Transverse colon (tissue), 4 donors: Measurements from ENCODE around the gene PLXNA2. TPM values are rescaled to one million over a fixed set of nuclear protein-coding genes. Genes with fewer than 3 reads are reported as not detected.

Source experiments
- DNase-seq: peaks from one replicate; pipeline ENCODE4 v3.0.0-alpha.2; 2019
- H3K27ac ChIP-seq, 4 donors: fragments of 200-600 bp; sonication (generic); 2 replicates each; pipeline ENCODE4 v1.5.1; 2016 to 2018; ENCODE audit warnings: inconsistent platforms in 4 of 4
- H3K27me3 ChIP-seq: fragments of 200-600 bp; sonication (generic); 2 replicates; pipeline ENCODE4 v1.5.1; 2017; ENCODE audit warnings: inconsistent platforms
- H3K36me3 ChIP-seq, 4 donors: fragments of 200-600 bp; sonication (generic); 2 replicates each; pipeline ENCODE4 v1.5.1; 2017 to 2019; ENCODE audit warnings: inconsistent platforms in 4 of 4
- H3K4me1 ChIP-seq, 4 donors: fragments of 200-600 bp; sonication (generic); 2 replicates each; pipeline ENCODE4 v1.5.1; 2017 to 2020; ENCODE audit warnings: inconsistent platforms in 4 of 4
- H3K4me3 ChIP-seq, 4 donors: fragments of 200-600 bp; sonication (generic); 1 replicate in 1 of 4; 2 replicates in 3 of 4; pipeline versions ENCODE4 v1.5.1 to v1.6.1; 2017 to 2019; ENCODE audit warnings: inconsistent platforms in 4 of 4
- H3K9me3 ChIP-seq, 2 donors: fragments of 200-600 bp; sonication (generic); 2 replicates each; pipeline ENCODE4 v1.5.1; 2017 to 2019; ENCODE audit warnings: inconsistent platforms in 2 of 2
- EP300 ChIP-seq: sonication (generic); formaldehyde crosslinking; IDR thresholded peaks from one replicate; pipeline ENCODE4 v1.6.1; 2017; ENCODE audit warnings: antibody characterized with exemption, low read depth
- POLR2A ChIP-seq: fragments of 450-650 bp; IDR thresholded peaks from one replicate; pipeline ENCODE4 v1.6.1; 2016; ENCODE audit warnings: antibody characterized with exemption, mild to moderate bottlenecking, moderate library complexity
- POLR2AphosphoS5 ChIP-seq, 3 donors: sonication (generic); formaldehyde crosslinking; IDR thresholded peaks; one replicate each; pipeline ENCODE4 v1.6.1; 2016; ENCODE audit warnings: antibody characterized with exemption in 3 of 3
- WGBS, 2 donors: methylation state at CpG; one replicate each; pipeline ENCODE4 v1.1.5; 2018; ENCODE audit warnings: low coverage in 1 of 2; 5-methylcytosine and 5-hydroxymethylcytosine counted together
- in situ Hi-C, 4 donors: fragments of 200-750 bp; cut with MboI; loops; one replicate each; pipeline versions ENCODE4 v1.15.0 to v1.15.1; 2017; ENCODE audit warnings: low sequenced_read_pairs in 3 of 4, low pct_ligation_motif_present in 1 of 4, low pct_unique_long_range_greater_than_20kb in 1 of 4
- intact Hi-C: fragments of 100-400 bp; cut with DNase I; formaldehyde crosslinking; loops from one replicate; pipeline ENCODE4 v1.15.1; 2023; ENCODE audit warnings: low total_unique reads
- total RNA-seq, 4 donors: library from RNA; depleted of rRNA; stranded (reverse); fragments of >200 nt; gene quantifications; one replicate each; pipeline ENCODE4 v1.1.0, GENCODE V29; 2016
- TF ChIP-seq, protein P1 (sequence below), 5 experiments: fragments of 200-600 bp in 3 of 5; fragments of 450-650 bp in 2 of 5; sonication (generic) in 3 of 5; IDR thresholded peaks; 1 replicate in 2 of 5; 2 replicates in 3 of 5; pipeline ENCODE4 v1.5.1; 2016 to 2017; ENCODE audit warnings: antibody characterized with exemption in 5 of 5, inconsistent platforms in 3 of 5, mild to moderate bottlenecking in 2 of 5, moderate library complexity in 1 of 5

Gene PLXNA2
- total RNA-seq, 4 donors from 2014 or later: 77.4 to 140 (median 85.5) TPM

DNA sequence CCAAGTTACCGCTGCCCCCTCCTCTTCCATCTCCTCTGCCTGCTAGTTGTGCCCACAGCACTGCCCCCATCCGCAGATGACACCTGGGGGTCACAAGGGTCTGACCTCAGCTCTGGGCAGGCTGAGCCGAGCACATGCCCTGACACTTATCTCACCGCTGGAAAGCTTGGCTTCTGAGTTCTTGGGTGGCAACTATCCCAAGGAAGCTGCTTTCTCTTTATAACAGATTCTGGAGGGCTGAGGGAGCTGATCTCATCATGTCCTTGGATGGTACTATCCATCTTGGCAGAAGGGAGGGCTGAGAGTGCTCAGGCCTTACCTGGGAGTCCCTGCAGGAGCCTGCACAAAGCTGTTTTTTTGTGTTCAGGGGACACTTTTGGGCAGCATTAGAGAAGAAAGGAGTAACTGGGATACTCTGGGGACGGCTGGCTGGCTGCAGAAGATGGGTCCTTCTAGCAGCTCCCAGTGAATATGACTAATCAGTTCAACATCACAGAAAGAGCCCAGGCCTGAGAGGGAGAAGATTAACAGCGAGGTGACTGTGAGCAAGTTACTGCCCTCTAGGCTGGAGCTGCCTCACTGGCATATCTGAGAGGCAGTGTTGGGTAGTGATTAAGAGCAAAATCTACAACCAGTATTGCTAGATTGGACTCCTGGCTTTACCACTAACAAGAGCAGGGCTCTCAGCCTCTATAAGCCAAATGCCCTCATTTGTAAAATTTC lies 71.6 kb downstream of the PLXNA2 start:
- H3K27ac ChIP-seq: no peak overlapping the region
- intact Hi-C loops (no loop called here), in situ Hi-C loops (no loop called here)
- WGBS, 2 donors: 75 to 80% methylated on average over 1 to 6 of the region's 6 CpGs
- DNase-seq: no peak
- H3K4me1 ChIP-seq: peaks cover 2 to 12% (median 10%) of the 10 kb centered on the region in 4 donors
- no peaks in the 10 kb centered on the region for H3K27me3 ChIP-seq
- no peaks in the 10 kb centered on the region for H3K9me3 ChIP-seq
- no peaks in the 10 kb centered on the region for H3K36me3 ChIP-seq
- no peak overlapping the region for H3K4me3 ChIP-seq
- no peak for TF ChIP-seq POLR2A
- no peak for TF ChIP-seq POLR2AphosphoS5 (IDR thresholded peaks at IDR 0.05)
- no peak for TF ChIP-seq EP300
- TF ChIP-seq, protein P1, sequence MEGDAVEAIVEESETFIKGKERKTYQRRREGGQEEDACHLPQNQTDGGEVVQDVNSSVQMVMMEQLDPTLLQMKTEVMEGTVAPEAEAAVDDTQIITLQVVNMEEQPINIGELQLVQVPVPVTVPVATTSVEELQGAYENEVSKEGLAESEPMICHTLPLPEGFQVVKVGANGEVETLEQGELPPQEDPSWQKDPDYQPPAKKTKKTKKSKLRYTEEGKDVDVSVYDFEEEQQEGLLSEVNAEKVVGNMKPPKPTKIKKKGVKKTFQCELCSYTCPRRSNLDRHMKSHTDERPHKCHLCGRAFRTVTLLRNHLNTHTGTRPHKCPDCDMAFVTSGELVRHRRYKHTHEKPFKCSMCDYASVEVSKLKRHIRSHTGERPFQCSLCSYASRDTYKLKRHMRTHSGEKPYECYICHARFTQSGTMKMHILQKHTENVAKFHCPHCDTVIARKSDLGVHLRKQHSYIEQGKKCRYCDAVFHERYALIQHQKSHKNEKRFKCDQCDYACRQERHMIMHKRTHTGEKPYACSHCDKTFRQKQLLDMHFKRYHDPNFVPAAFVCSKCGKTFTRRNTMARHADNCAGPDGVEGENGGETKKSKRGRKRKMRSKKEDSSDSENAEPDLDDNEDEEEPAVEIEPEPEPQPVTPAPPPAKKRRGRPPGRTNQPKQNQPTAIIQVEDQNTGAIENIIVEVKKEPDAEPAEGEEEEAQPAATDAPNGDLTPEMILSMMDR (IDR thresholded peaks at IDR 0.05): no peak

DNA sequence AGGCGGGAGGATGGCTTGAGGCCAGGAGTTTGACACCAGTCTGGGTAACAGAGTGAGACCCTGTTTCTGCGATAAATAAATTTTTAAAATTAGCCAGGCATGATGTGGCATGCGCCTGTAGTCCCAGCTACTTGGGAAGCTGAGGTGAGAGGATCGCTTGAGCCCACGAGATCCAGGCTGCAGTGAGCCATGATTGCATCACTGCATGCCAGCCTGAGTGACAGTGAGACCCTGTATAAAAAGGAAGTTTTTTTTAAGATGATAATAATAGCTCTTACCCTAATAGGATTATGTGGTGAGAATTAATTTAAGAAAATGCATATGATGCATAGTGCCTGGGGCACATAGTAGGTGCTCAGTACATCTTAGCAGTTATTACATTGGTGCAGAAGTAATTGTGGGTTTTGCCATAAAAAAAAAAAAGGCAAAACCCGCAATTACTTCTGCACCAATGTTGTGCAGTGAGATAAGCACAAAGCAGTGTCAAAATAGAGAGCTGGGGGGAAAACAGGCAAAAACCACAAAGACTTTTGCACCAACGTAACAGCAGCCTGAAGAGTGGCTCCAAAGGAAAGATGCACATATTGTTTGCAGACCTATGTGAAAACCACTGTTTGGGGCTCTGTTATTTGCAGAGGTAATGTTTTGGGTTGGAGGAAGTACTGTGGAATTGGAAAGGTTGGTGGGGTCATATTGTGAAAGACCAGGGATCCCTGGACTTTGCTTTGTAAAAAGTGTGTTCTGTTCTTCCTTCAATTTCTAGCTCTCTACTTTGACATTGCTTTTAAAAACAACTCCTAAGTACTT lies 72.4 kb downstream of the PLXNA2 start:
- TF ChIP-seq POLR2A: no peak
- no peak for TF ChIP-seq POLR2AphosphoS5 (IDR thresholded peaks at IDR 0.05)
- TF ChIP-seq EP300: no peak
- TF ChIP-seq, protein P1 (IDR thresholded peaks at IDR 0.05): no peak
- Histone ChIP-seq H3K36me3 (no peaks in the 10 kb centered on the region), H3K4me1 (peaks cover 0 to 6% (median 2%) of the 10 kb centered on the region in 4 donors), H3K27ac (no peak overlapping the region), H3K9me3 (no peaks in the 10 kb centered on the region), H3K4me3 (no peak overlapping the region), H3K27me3 (no peaks in the 10 kb centered on the region)
- 86 to 88% methylated on average over 2 to 7 of the region's 7 CpGs for WGBS, 2 donors
- DNase-seq: no peak
- intact Hi-C loops (no loop called here), in situ Hi-C loops (no loop called here)

DNA sequence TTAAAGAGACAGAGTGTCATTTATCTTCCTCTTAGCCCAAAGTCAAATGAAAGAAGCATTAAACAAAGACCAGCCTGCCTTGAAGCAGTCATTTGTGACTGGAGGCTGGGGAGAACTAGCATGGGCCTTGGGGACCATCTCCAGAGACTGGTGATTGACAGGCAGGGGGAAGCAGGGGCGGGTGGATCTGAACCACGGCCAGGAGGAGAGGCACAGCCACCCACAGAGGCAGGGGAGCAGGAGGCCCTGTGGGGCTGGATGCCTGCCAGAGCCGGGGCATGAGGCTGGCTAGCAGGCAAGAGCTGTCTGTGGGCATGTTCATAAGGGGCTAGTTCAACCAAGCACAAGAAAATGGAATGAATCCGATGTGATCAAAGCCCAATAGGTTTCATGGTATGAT lies 73.9 kb downstream of the PLXNA2 start:
- Histone ChIP-seq H3K9me3 (no peaks in the 10 kb centered on the region), H3K4me1 (peaks cover 0 to 6% (median 0%) of the 10 kb centered on the region in 4 donors), H3K27me3 (no peaks in the 10 kb centered on the region), H3K27ac (no peak overlapping the region), H3K4me3 (no peak overlapping the region), H3K36me3 (no peaks in the 10 kb centered on the region)
- in situ Hi-C loops: no loop called here
- no peak for DNase-seq
- intact Hi-C loops: no loop called here
- TF ChIP-seq, protein P1 (IDR thresholded peaks at IDR 0.05): no peak
- TF ChIP-seq POLR2AphosphoS5 (IDR thresholded peaks at IDR 0.05) (no peak), POLR2A (no peak), EP300 (no peak)
- 15 to 75% methylated on average over 1 to 4 of the region's 4 CpGs for WGBS, 2 donors

DNA sequence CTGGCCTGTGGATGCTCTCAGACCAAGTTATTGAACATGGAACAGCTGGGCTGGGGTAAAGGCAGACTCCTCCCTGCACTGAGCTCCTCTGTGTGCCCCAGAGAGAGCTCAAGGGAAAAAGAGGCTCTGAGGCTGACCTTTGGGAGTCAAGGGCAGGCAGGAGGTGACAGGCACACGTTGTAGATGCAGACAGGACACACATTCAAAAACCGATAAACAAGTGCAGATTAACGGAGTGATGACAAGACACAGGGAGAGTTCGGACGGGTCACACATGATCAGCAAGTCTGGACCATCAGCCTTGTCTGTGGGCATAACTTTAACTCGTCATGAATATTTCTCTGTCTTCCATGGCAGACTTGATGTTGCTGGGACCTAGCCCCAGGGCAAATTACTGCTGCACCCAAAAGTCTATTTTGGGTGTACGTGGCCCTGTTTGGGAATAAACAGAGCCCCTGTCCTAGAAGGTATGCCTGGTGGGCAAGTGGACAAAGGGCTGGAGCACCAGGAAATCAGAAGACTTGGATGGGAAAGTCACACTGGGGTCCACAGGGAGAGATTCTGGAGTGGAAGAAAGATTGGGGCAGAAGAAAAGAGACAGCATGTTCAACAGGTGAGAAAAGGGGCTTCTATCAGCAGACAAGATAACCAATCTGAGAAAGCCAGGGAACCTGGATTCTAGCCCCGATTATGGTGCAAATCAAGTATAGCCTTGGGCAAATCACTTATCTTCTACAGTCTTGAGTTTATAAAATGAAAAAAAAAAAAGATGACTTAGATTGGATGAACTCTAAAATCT lies 74.9 kb downstream of the PLXNA2 start:
- TF ChIP-seq POLR2AphosphoS5 (IDR thresholded peaks at IDR 0.05): no peak
- no peak for TF ChIP-seq POLR2A
- Histone ChIP-seq H3K4me3 (no peak overlapping the region), H3K4me1 (peaks cover 0 to 10% (median 0%) of the 10 kb centered on the region in 4 donors), H3K9me3 (no peaks in the 10 kb centered on the region), H3K27ac (no peak overlapping the region), H3K27me3 (no peaks in the 10 kb centered on the region), H3K36me3 (no peaks in the 10 kb centered on the region)
- no peak for DNase-seq
- in situ Hi-C loops (no loop called here), intact Hi-C loops (loop anchor here (10.0 kb wide), 1 partner anchor 66 kb away; no protein-coding TSS in a partner anchor)
- 73 to 91% methylated on average over 1 to 8 of the region's 8 CpGs for WGBS, 2 donors
